T-helper 1 cell (primary cell): ENCODE measurements around the gene TLCD2.
"Not testable (repeated sequence)": the region's sequence is repeated elsewhere in the genome, so short reads cannot be mapped to it uniquely, and the experiment has no call there.

ENCODE experiments used
- DNase-seq, 5 donors: peaks; one replicate each; pipeline ENCODE4 v3.0.0-alpha.2; 2012 to 2020

TLCD2 gene

GRCh38 chr17:1735834-1736347, 25.7 kb upstream of the TLCD2 start:
- DNase-seq = no peak

DNA sequence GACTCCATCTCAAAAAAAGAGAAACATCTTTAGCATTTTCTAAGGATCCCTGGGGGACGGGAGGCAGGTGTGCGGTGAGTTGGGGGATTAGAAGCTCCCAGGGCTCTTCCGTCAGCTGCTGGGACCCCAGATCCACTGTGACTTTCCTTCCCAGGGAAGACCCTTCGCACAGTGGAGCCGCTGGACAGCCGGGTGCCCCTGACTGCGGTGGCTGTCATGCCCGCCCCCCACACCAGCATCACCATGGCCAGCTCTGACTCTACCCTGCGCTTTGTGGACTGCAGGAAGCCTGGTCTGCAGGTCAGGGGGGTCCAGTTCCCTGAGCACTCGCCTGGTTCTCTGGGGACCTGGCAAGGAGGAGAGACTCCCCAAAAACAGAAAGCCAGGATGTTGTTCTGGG, 25.2 kb upstream of the TLCD2 start:
- no peak for DNase-seq

DNA sequence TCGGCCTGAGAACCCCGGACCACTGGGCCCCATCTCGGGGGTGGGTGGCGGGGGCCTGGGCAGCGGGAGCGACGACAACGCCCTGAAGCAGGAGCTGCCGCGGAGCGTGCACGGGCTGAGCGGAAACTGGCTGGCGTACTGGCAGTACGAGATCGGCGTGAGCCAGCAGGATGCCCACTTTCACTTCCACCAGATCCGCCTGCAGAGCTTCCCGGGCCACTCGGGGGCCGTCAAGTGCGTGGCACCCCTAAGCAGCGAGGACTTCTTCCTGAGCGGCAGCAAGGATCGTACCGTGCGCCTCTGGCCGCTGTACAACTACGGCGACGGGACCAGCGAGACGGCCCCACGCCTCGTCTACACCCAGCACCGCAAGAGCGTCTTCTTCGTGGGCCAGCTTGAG, 23.6 kb upstream of the TLCD2 start:
- no peak for DNase-seq

DNA sequence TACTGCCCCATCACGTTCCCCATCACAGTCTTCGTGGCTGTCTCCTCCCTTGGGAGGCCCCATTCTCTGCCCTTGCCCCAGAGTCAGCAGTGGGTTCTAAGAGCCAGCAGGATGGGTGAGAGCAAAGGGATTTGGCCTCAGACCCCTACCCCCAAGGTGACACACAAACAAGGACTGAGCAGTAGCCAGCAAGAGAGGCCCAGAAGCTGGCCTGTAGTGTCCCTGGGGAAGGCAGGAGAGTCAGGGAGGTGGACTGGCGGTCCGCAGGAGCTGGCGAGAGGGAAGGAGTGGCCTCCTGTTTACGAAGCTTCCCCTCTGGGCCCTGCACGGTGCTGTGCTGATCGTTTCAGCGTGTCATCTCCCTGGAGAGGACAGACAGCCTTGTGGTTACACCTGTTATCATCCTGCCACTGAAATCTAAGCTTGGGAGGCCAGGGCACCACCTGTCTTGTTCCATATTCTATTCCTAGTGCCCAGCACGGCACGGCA, 22.7 kb upstream of the TLCD2 start:
- no peak for DNase-seq

- DNase-seq = no peak
These were observed 22.2 kb upstream of the TLCD2 start for GRCh38 chr17:1732241-1732832.

GRCh38 chr17:1731194-1731506, 21.0 kb upstream of the TLCD2 start:
- DNase-seq = no peak

- DNase-seq = no peak
These were observed 20.4 kb upstream of the TLCD2 start for GRCh38 chr17:1730326-1731193.

DNA sequence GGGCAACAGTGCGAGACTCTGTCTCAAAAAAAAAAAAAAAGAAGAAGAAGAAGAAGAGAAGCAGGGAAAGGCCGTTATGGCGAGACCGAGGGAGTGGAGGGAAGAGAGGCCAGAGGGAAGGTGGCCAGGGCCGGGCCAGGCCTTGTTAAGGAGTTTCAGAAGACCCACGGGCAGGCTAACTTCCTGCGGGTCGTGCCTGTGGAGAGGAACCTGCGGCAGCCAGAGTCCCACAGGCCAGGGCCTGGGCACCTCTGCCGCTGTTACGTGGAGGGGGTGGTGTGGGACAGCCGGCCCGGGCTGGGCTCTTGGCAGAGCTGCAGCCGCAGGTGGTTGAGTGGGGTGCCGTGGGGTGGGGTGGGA, 19.8 kb upstream of the TLCD2 start:
- DNase-seq = no peak

GRCh38 chr17:1727876-1728630, 17.9 kb upstream of the TLCD2 start:
- no peak for DNase-seq

GRCh38 chr17:1727258-1727789, 17.1 kb upstream of the TLCD2 start:
- no peak for DNase-seq

GRCh38 chr17:1726626-1727257, 16.6 kb upstream of the TLCD2 start:
- DNase-seq = no peak

DNA sequence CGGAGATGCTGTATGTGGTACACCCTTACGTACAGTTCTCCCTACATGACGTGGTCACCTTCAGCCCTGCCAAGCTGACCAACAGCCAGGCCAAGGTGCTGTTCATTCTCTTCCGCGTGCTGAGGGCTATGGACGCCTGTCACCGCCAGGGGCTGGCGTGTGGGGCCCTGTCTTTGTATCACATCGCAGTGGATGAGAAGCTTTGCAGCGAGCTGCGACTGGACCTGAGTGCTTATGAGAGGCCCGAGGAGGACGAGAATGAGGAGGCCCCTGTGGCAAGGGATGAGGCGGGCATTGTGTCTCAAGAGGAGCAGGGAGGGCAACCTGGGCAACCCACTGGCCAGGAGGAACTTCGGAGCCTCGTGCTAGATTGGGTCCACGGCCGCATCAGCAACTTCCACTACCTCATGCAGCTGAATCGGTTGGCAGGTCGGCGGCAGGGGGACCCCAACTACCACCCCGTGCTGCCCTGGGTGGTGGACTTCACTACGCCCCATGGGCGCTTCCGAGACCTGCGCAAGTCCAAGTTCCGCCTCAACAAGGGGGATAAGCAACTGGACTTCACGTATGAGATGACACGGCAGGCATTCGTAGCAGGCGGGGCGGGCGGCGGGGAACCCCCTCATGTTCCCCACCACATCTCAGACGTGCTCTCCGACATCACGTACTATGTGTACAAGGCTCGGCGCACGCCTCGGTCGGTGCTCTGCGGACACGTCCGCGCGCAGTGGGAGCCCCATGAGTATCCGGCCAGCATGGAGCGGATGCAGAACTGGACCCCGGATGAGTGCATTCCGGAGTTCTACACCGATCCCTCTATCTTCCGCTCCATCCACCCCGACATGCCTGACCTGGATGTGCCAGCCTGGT, 15.7 kb upstream of the TLCD2 start:
- DNase-seq = no peak

- DNase-seq = no peak
These were observed 14.9 kb upstream of the TLCD2 start for GRCh38 chr17:1724869-1725641.

GRCh38 chr17:1724351-1724868, 14.2 kb upstream of the TLCD2 start, which contains the start of gene WDR81:
Gene WDR81, plus strand, starts transcription at chr17:1724704. Its CDS starts 256 bp downstream, at chr17:1724960.
- DNase-seq = peak; percentile 78 to 89 (median 84)

DNA sequence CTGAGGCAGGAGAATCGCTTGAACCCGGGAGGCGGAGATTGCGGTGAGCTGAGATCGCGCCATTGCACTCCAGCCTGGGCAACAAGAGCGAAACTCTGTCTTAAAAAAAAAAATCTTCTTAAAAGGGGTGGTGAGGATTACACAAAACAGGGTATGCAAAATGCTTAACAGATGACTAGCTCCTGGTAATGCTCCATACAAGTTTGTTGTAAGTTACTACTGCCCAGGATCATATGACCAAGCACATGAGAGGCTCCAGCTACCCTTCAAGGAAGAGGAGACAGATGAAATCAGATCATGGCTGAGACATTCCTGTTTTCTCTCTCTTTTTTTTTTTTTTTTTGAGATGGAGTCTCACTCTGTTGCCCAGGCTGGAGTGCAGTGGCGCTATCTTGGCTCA, 11.8 kb upstream of the TLCD2 start:
- DNase-seq = not testable (repeated sequence)

DNA sequence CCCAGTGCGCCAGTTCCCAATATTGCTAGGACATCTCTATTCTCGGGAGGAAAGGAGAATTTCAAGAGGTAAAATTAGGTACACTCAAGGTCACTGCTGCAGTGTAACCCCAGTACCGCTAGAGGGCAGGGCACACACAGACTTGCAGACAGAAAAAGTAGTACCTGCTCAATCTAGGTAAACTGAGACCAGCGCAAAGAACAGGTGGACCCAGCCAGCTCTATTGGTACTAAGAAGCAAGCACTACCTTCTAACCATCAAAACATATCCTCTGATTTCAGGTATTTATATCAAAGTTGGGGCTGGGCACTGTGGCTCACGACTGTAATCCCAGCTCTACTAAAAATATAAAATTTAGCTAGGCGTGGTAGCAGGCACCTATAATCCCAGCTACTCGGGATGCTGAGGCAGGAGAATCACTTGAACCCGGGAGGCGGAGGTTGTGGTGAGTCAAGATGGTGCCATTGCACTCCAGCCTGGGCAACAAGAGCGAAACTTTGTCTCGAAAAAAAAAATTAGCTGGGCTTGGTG, 10.7 kb upstream of the TLCD2 start:
- peak in 4 of 5 donors; percentile 44 to 65 (median 58) for DNase-seq

DNA sequence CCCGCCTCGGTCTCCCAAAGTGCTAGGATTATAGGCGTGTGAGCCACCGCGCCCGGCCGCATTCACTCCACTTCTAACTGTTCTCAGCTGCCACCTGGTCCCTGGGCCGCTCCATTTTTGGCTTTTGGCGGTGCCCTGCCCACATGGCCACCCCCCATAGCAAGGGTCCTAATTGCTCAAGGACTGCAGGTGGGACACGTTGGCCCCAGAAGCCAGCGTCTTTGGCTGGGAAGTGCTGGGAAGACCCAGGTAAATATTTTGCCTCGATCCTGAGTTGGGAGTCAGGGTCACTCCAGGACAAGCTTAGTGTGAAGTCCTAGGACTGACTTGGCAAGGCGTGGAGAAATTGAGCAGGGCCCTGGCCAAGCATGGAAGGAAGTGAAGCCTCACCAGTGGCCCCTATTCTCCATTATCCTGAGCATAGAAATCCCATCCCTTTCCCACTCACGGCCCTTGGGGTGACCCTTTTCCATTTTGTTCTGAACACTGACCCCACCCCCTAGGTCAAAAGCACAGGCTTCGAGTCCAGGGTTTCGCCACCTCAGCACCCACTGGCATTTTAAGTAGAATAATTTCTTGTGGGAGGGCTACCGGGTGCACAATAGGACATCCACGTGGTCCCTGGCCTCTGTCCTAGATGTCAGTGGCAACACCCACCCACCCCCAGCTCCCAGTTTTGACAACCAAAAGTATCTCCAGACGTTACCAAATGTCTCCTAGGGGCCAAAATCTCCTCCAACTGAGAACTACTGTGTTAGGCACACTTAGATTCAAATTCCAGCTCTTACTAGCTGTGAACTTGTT, 8.4 kb upstream of the TLCD2 start:
- no peak for DNase-seq

GRCh38 chr17:1716912-1717695, 6.9 kb upstream of the TLCD2 start:
- DNase-seq = peak; percentile 53 to 98 (median 70)
